A549 (cell line): ENCODE results near the gene SPSB3.

ENCODE experiments used
- EHMT2 ChIP-seq: fragments of 200-600 bp; sonication (generic); IDR thresholded peaks from 2 replicates; pipeline ENCODE4 v1.6.1; 2016; ENCODE audit warnings: antibody characterized with exemption, low read depth, mild to moderate bottlenecking, moderate library complexity
- ESRRA ChIP-seq: fragments of 150-350 bp; IDR thresholded peaks from 2 replicates; pipeline ENCODE4 v1.6.1; 2014; ENCODE audit warnings: mild to moderate bottlenecking, low read length, borderline replicate concordance
- GATA3 ChIP-seq: IDR thresholded peaks from 2 replicates; pipeline ENCODE4 v1.6.1; 2012; ENCODE audit warnings: borderline replicate concordance
- KDM1A ChIP-seq: fragments of 200-600 bp; sonication (generic); IDR thresholded peaks from 2 replicates; pipeline ENCODE4 v1.6.1; 2016; ENCODE audit warnings: low read depth, mild to moderate bottlenecking
- PHF8 ChIP-seq: fragments of 200-600 bp; sonication (generic); IDR thresholded peaks from 2 replicates; pipeline ENCODE4 v1.6.1; 2016; ENCODE audit warnings: low read depth, mild to moderate bottlenecking, antibody characterized with exemption, moderate library complexity, borderline replicate concordance
- POLR2A ChIP-seq: IDR thresholded peaks from 2 replicates; pipeline ENCODE4 v1.6.1; 2012; ENCODE audit warnings: mild to moderate bottlenecking, low read length
- TF ChIP-seq, protein P1 (sequence below): fragments of >200 bp; sonication (Bioruptor Twin); formaldehyde crosslinking; IDR thresholded peaks from 3 replicates; pipeline ENCODE4 v1.5.1; 2016
- TF ChIP-seq, protein P2 (sequence below): fragments of 450-650 bp; IDR thresholded peaks from 2 replicates; pipeline ENCODE4 v1.6.1; 2014; ENCODE audit warnings: antibody characterized with exemption
- TF ChIP-seq, protein P3 (sequence below): IDR thresholded peaks from 2 replicates; pipeline ENCODE4 v1.6.1; 2012

DNA sequence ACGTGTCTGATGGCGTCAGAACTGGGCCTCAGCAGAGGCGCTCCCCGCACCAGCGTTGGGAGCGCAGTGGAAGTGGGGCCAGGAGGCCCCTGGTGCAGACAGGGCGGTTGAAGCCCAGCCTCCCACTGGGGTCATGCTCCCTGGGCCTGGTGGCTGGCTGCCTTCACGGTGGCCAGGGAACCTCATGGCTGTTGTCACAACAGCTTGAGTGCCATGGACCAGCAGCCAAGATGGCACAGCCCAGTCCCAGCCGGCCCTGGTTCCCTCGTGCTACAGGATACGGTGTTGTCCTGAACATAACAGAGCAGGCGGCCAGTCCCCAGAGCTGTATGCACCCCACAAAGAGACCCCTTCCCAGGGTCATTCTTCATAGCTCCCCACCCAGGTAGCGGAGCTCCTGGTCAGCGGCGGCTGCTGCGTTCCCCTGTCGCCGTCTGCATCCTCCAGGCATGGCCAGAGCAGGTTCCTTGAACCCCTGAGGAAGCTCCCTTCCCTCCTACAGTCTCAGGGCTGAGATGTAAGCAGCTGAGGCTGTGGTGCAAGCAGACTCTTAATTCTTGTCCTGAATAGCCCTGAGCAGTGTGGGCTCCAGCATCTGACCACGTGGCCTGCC is 40.7 kb downstream of the SPSB3 start:
- TF ChIP-seq ESRRA: no peak
- no peak for TF ChIP-seq POLR2A
- TF ChIP-seq, protein P1, sequence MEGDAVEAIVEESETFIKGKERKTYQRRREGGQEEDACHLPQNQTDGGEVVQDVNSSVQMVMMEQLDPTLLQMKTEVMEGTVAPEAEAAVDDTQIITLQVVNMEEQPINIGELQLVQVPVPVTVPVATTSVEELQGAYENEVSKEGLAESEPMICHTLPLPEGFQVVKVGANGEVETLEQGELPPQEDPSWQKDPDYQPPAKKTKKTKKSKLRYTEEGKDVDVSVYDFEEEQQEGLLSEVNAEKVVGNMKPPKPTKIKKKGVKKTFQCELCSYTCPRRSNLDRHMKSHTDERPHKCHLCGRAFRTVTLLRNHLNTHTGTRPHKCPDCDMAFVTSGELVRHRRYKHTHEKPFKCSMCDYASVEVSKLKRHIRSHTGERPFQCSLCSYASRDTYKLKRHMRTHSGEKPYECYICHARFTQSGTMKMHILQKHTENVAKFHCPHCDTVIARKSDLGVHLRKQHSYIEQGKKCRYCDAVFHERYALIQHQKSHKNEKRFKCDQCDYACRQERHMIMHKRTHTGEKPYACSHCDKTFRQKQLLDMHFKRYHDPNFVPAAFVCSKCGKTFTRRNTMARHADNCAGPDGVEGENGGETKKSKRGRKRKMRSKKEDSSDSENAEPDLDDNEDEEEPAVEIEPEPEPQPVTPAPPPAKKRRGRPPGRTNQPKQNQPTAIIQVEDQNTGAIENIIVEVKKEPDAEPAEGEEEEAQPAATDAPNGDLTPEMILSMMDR: no peak
- TF ChIP-seq GATA3: no peak
- TF ChIP-seq, protein P2, sequence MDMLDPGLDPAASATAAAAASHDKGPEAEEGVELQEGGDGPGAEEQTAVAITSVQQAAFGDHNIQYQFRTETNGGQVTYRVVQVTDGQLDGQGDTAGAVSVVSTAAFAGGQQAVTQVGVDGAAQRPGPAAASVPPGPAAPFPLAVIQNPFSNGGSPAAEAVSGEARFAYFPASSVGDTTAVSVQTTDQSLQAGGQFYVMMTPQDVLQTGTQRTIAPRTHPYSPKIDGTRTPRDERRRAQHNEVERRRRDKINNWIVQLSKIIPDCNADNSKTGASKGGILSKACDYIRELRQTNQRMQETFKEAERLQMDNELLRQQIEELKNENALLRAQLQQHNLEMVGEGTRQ: no peak
- TF ChIP-seq EHMT2: no peak
- TF ChIP-seq PHF8: no peak
- no peak for TF ChIP-seq KDM1A
- TF ChIP-seq, protein P3, sequence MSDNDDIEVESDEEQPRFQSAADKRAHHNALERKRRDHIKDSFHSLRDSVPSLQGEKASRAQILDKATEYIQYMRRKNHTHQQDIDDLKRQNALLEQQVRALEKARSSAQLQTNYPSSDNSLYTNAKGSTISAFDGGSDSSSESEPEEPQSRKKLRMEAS: no peak
